NB4 (cell line): ENCODE data around the gene RIC8B.

Source experiments
- POLR2A ChIP-seq: IDR thresholded peaks from 2 replicates; pipeline ENCODE4 v1.6.1; 2011; ENCODE audit warnings: mild to moderate bottlenecking; ENCODE audit not compliant: insufficient read length; ENCODE audit errors: extremely low read depth
- TF ChIP-seq, protein P1 (sequence below): IDR thresholded peaks from one replicate; pipeline ENCODE4 v1.5.1; 2012; ENCODE audit warnings: low read depth, low read length

DNA sequence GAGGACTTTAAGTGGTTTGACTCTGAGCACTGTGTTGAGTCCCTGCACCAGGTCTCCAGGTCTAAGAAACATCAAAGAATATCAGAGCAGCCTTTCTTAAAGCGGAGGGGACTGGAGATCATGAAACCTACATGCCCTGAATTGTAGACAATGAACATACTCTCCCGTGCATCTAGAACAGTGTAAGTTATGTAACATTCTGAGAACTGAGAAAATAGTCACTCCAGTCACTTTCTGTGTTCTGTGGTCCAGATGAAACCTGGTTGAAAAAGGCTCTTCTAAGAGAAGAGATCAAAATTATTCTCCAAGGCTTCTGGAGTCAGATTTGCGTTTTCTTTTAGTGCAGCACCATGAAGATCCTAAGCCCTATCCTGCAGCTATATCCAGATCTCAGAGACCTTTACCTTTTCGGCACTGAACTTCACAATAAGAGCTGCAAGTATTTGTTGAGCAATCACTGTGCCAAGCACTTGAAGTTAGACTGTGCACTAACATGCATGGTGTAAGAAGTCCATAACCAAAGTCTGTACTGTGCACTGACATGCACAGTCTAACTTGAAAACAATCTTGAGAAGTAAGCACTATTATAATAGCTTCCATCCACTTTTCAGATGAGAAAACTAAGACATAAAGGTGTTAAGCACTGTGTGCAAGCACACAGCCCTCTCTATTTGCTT, 115.6 kb downstream of the RIC8B start:
- TF ChIP-seq, protein P1, sequence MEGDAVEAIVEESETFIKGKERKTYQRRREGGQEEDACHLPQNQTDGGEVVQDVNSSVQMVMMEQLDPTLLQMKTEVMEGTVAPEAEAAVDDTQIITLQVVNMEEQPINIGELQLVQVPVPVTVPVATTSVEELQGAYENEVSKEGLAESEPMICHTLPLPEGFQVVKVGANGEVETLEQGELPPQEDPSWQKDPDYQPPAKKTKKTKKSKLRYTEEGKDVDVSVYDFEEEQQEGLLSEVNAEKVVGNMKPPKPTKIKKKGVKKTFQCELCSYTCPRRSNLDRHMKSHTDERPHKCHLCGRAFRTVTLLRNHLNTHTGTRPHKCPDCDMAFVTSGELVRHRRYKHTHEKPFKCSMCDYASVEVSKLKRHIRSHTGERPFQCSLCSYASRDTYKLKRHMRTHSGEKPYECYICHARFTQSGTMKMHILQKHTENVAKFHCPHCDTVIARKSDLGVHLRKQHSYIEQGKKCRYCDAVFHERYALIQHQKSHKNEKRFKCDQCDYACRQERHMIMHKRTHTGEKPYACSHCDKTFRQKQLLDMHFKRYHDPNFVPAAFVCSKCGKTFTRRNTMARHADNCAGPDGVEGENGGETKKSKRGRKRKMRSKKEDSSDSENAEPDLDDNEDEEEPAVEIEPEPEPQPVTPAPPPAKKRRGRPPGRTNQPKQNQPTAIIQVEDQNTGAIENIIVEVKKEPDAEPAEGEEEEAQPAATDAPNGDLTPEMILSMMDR: no peak
- TF ChIP-seq POLR2A: no peak
